ENCODE results near the gene KRT10.
"Not testable (repeated sequence)": the region's sequence is repeated elsewhere in the genome, so short reads cannot be mapped to it uniquely, and the experiment has no call there.

KRT10 gene

GRCh38 chr17:40822132-40822812, at the start of gene KRT10:
TSS of gene KRT10 (minus strand) at chr17:40822614. CDS start at chr17:40822585, 29 bp downstream.
- DNase-seq (ENCODE audit: low spot score): no peak

GRCh38 chr17:40871316-40871715, 48.9 kb upstream of the KRT10 start:
- DNase-seq (ENCODE audit: low spot score): no peak

- no peak for DNase-seq (ENCODE audit: low spot score)
Measured at GRCh38 chr17:40870136-40870535, 47.7 kb upstream of the KRT10 start.

- DNase-seq (ENCODE audit: low spot score): no peak
Measured at GRCh38 chr17:40866838-40867237, 44.4 kb upstream of the KRT10 start, which contains the start of gene KRT12. TSS of gene KRT12 (minus strand) at chr17:40867223. CDS start at chr17:40867186, 37 bp downstream.

- no peak for DNase-seq (ENCODE audit: low spot score)
Measured at GRCh38 chr17:40864661-40865390, 42.4 kb upstream of the KRT10 start.

- DNase-seq (ENCODE audit: low spot score): no peak
Measured at GRCh38 chr17:40862985-40863733, 40.7 kb upstream of the KRT10 start.

GRCh38 chr17:40859536-40859935, 37.1 kb upstream of the KRT10 start:
- DNase-seq (ENCODE audit: low spot score): no peak

GRCh38 chr17:40858667-40859066, 36.3 kb upstream of the KRT10 start:
- not testable (repeated sequence) for DNase-seq (ENCODE audit: low spot score)

- DNase-seq (ENCODE audit: low spot score): no peak
Measured at GRCh38 chr17:40857535-40857934, 35.1 kb upstream of the KRT10 start.

GRCh38 chr17:40854175-40854814, 31.9 kb upstream of the KRT10 start:
- DNase-seq (ENCODE audit: low spot score): peak; percentile 4

- no peak for DNase-seq (ENCODE audit: low spot score)
Measured at GRCh38 chr17:40852364-40852763, 29.9 kb upstream of the KRT10 start.

GRCh38 chr17:40850293-40850972, 28.0 kb upstream of the KRT10 start:
- no peak for DNase-seq (ENCODE audit: low spot score)

- DNase-seq (ENCODE audit: low spot score): no peak
Measured at GRCh38 chr17:40849723-40850122, 27.3 kb upstream of the KRT10 start.

GRCh38 chr17:40848583-40849235, 26.3 kb upstream of the KRT10 start:
- DNase-seq (ENCODE audit: low spot score): no peak

GRCh38 chr17:40846515-40847144, 24.2 kb upstream of the KRT10 start:
- DNase-seq (ENCODE audit: low spot score): no peak

GRCh38 chr17:40844671-40845107, 22.3 kb upstream of the KRT10 start:
- no peak for DNase-seq (ENCODE audit: low spot score)

- DNase-seq (ENCODE audit: low spot score): no peak
Measured at GRCh38 chr17:40843242-40843641, 20.8 kb upstream of the KRT10 start.

- DNase-seq (ENCODE audit: low spot score): no peak
Measured at GRCh38 chr17:40841246-40841645, 18.8 kb upstream of the KRT10 start.

GRCh38 chr17:40839194-40839593, 16.8 kb upstream of the KRT10 start:
- DNase-seq (ENCODE audit: low spot score): no peak

GRCh38 chr17:40836020-40836419, 13.6 kb upstream of the KRT10 start:
- DNase-seq (ENCODE audit: low spot score): no peak

- DNase-seq (ENCODE audit: low spot score): no peak
Measured at GRCh38 chr17:40833882-40834281, 11.5 kb upstream of the KRT10 start.

Data from activated CD4-positive, alpha-beta T cell treated with anti-CD3 and anti-CD28 coated beads, Interleukin-2, Interleukin-4, amounts not matched to agents 100 ng/mL and 50 ng/mL, durations not matched to agents 16 hours and 8 hours (primary cell).